HL-60 (cell line): Measurements from ENCODE around the gene WWP2.
"Not testable (repeated sequence)": the region's sequence is repeated elsewhere in the genome, so short reads cannot be mapped to it uniquely, and the experiment has no call there.

ENCODE experiments used
- DNase-seq, 2 experiments: peaks; one replicate each; pipeline ENCODE4 v3.0.0-alpha.2; 2010 to 2020; ENCODE audit warnings: low read depth in 1 of 2, low spot score in 1 of 2
- H3K27ac ChIP-seq: fragments of 250-450 bp; sonication (Bioruptor Pico); replicated peaks from 2 replicates; pipeline ENCODE4 v1.5.1; 2020; ENCODE audit warnings: mild to moderate bottlenecking, moderate library complexity
- H3K27me3 ChIP-seq: fragments of 250-450 bp; sonication (Bioruptor Pico); 2 replicates; pipeline ENCODE4 v1.5.1; 2021; ENCODE audit warnings: mild to moderate bottlenecking, moderate library complexity; ENCODE audit not compliant: insufficient read depth, poor library complexity, severe bottlenecking
- H3K4me3 ChIP-seq: replicated peaks from 2 replicates; pipeline ENCODE4 v1.5.1; 2011; ENCODE audit warnings: mild to moderate bottlenecking, control low read depth, low read length; ENCODE audit not compliant: insufficient read depth
- microRNA-seq: library from miRNA; unstranded; fragments of <30 nt; microRNA quantifications from one replicate; pipeline ENCODE4, GENCODE V29; 2018

The WWP2 gene

GRCh38 chr16:69965661-69966054 is 203.5 kb downstream of the WWP2 start:
- not testable (repeated sequence) for H3K27ac ChIP-seq, DNase-seq, H3K27me3 ChIP-seq, H3K4me3 ChIP-seq

GRCh38 chr16:69967688-69968087 is 205.6 kb downstream of the WWP2 start:
- H3K27me3 ChIP-seq, H3K27ac ChIP-seq, DNase-seq, H3K4me3 ChIP-seq: not testable (repeated sequence)

- not testable (repeated sequence) for DNase-seq, H3K27ac ChIP-seq, H3K27me3 ChIP-seq, H3K4me3 ChIP-seq
These were observed 206.0 kb downstream of the WWP2 start for GRCh38 chr16:69968125-69968524.

- H3K4me3 ChIP-seq, H3K27me3 ChIP-seq: not testable (repeated sequence)
These were observed 207.5 kb downstream of the WWP2 start for GRCh38 chr16:69969657-69970056.

GRCh38 chr16:69972120-69972519 is 210.0 kb downstream of the WWP2 start:
- H3K27ac ChIP-seq, H3K27me3 ChIP-seq, H3K4me3 ChIP-seq, DNase-seq: not testable (repeated sequence)

More at GRCh38 chr16:69969657-69970056, 207.5 kb downstream of the WWP2 start:
- H3K27ac ChIP-seq, DNase-seq: not testable (repeated sequence)

- not testable (repeated sequence) for H3K27me3 ChIP-seq, H3K4me3 ChIP-seq
These were observed 210.8 kb downstream of the WWP2 start for GRCh38 chr16:69972935-69973334.

GRCh38 chr16:69985196-69985595 is 223.1 kb downstream of the WWP2 start:
- H3K27ac ChIP-seq, H3K4me3 ChIP-seq, DNase-seq, H3K27me3 ChIP-seq: not testable (repeated sequence)

More at GRCh38 chr16:69972935-69973334, 210.8 kb downstream of the WWP2 start:
- not testable (repeated sequence) for H3K27ac ChIP-seq, DNase-seq

Small RNA genes within 50 kb of the gene (microRNA-seq; reads per million reads assigned to microRNA genes)
- gene MIR140, result 9,174 reads per million, percentile 97 among the genes with 10 or more reads in this experiment
